Measurements from ENCODE around the gene ST6GAL2. TPM values are rescaled to one million over a fixed set of nuclear protein-coding genes. Genes with fewer than 3 reads are reported as not detected.

ST6GAL2 gene
- polyA plus RNA-seq, 3 donors: not detected

- no peaks in the 10 kb centered on the region for H3K9me3 ChIP-seq (replicated peaks in 1 of 2; ENCODE audit: control insufficient read depth in 1 of 2, insufficient read depth in 1 of 2, low read length in 2 of 2)
- H3K4me3 ChIP-seq (replicated peaks in 1 of 3; ENCODE audit: low read depth in 2 of 3, low read length in 3 of 3): no peak overlapping the region
- no peak for TF ChIP-seq CTCF (IDR thresholded peaks at IDR 0.05)
- H3K79me2 ChIP-seq (ENCODE audit: insufficient read depth, low read length): no peaks in the 10 kb centered on the region
- H3K4me1 Mint-ChIP-seq: no peaks in the 10 kb centered on the region
- H3K36me3 ChIP-seq (replicated peaks in 1 of 2; ENCODE audit: control insufficient read depth in 1 of 2, insufficient read depth in 2 of 2, low read length in 2 of 2): no peaks in the 10 kb centered on the region
- no peaks in the 10 kb centered on the region for H3K4me1 ChIP-seq (ENCODE audit: control insufficient read depth in 1 of 2, insufficient read depth in 2 of 2, low read length in 2 of 2)
- peaks cover 0 to 8% (median 2%) of the 10 kb centered on the region in 7 donors for H3K9me3 Mint-ChIP-seq
- H3K27ac ChIP-seq (ENCODE audit: low read depth in 1 of 2, low read length in 2 of 2): no peak overlapping the region
- intact Hi-C loops (cut with micrococcal nuclease): no loop called here
- H3K27me3 ChIP-seq (ENCODE audit: control insufficient read depth in 2 of 2, insufficient read depth in 2 of 2, low read length in 2 of 2): peaks cover 3 to 16% of the 10 kb centered on the region in 2 donors
- H3K4me2 ChIP-seq (replicated peaks; ENCODE audit: extremely low read depth, low read length, poor library complexity, severe bottlenecking): no peak overlapping the region
- H3K36me3 Mint-ChIP-seq: no peaks in the 10 kb centered on the region
- H3K9ac ChIP-seq (ENCODE audit: insufficient read depth, low read length, poor library complexity, severe bottlenecking): no peak overlapping the region
- no peak overlapping the region for H3K27ac Mint-ChIP-seq
- H2AFZ ChIP-seq (ENCODE audit: insufficient read depth, low read depth, low read length, poor library complexity, severe bottlenecking): no peak overlapping the region
- H4K20me1 ChIP-seq (ENCODE audit: insufficient read depth, low read length): no peaks in the 10 kb centered on the region
- no CpG with 5 or more reads among the region's 2 CpGs for WGBS (ENCODE audit: insufficient coverage)
- no peak overlapping the region for H3K4me3 Mint-ChIP-seq
- H3K27me3 Mint-ChIP-seq (ENCODE audit: low read depth in 3 of 3): peaks cover 13 to 16% (median 15%) of the 10 kb centered on the region in 3 donors
- DNase-seq: no peak
Measured at GRCh38 chr2:106892048-106892447, 6.1 kb upstream of the ST6GAL2 start.

GRCh38 chr2:106890606-106891005, 4.6 kb upstream of the ST6GAL2 start:
- no peaks in the 10 kb centered on the region for H4K20me1 ChIP-seq (ENCODE audit: insufficient read depth, low read length)
- WGBS (ENCODE audit: insufficient coverage): 0% methylated on average over 4 of the region's 5 CpGs
- no peak overlapping the region for H3K4me3 ChIP-seq (replicated peaks in 1 of 3; ENCODE audit: low read depth in 2 of 3, low read length in 3 of 3)
- DNase-seq: no peak
- no peaks in the 10 kb centered on the region for H3K4me1 ChIP-seq (ENCODE audit: control insufficient read depth in 1 of 2, insufficient read depth in 2 of 2, low read length in 2 of 2)
- no peak for TF ChIP-seq CTCF (IDR thresholded peaks at IDR 0.05)
- H3K27me3 Mint-ChIP-seq (ENCODE audit: low read depth in 3 of 3): peaks cover 20 to 26% (median 21%) of the 10 kb centered on the region in 3 donors
- peaks cover 0 to 4% of the 10 kb centered on the region in 2 donors for H3K36me3 Mint-ChIP-seq
- H3K9me3 ChIP-seq (replicated peaks in 1 of 2; ENCODE audit: control insufficient read depth in 1 of 2, insufficient read depth in 1 of 2, low read length in 2 of 2): no peaks in the 10 kb centered on the region
- no peak overlapping the region for H3K27ac Mint-ChIP-seq
- H3K27ac ChIP-seq (ENCODE audit: low read depth in 1 of 2, low read length in 2 of 2): no peak overlapping the region
- H3K36me3 ChIP-seq (replicated peaks in 1 of 2; ENCODE audit: control insufficient read depth in 1 of 2, insufficient read depth in 2 of 2, low read length in 2 of 2): no peaks in the 10 kb centered on the region
- peaks cover 0 to 11% (median 2%) of the 10 kb centered on the region in 7 donors for H3K9me3 Mint-ChIP-seq
- H3K79me2 ChIP-seq (ENCODE audit: insufficient read depth, low read length): no peaks in the 10 kb centered on the region
- H3K4me3 Mint-ChIP-seq: no peak overlapping the region
- intact Hi-C loops (cut with micrococcal nuclease): no loop called here
- peaks cover 5 to 24% of the 10 kb centered on the region in 2 donors for H3K27me3 ChIP-seq (ENCODE audit: control insufficient read depth in 2 of 2, insufficient read depth in 2 of 2, low read length in 2 of 2)
- no peak overlapping the region for H3K4me2 ChIP-seq (replicated peaks; ENCODE audit: extremely low read depth, low read length, poor library complexity, severe bottlenecking)
- H3K4me1 Mint-ChIP-seq: peaks cover 3% of the 10 kb centered on the region
- no peak overlapping the region for H3K9ac ChIP-seq (ENCODE audit: insufficient read depth, low read length, poor library complexity, severe bottlenecking)
- no peak overlapping the region for H2AFZ ChIP-seq (ENCODE audit: insufficient read depth, low read depth, low read length, poor library complexity, severe bottlenecking)

Data from CD14-positive monocyte (primary cell).